Naive thymus-derived CD4-positive, alpha-beta T cell (primary cell): ENCODE results near the gene PKHD1. TPM values are rescaled to one million over a fixed set of nuclear protein-coding genes. Genes with fewer than 3 reads are reported as not detected.
"Not testable (repeated sequence)": the region's sequence is repeated elsewhere in the genome, so short reads cannot be mapped to it uniquely, and the experiment has no call there.

Experiments
- ATAC-seq: fragments of 150-1000 bp; cut with Tn5 transposase; 2 replicates; pipeline ENCODE4 v1.10.0; 2021; ENCODE audit warnings: mild to moderate bottlenecking, moderate library complexity
- CTCF ChIA-PET: fragments of 350-600 bp; sonication (Branson Sonifier 250); formaldehyde crosslinking; loops from one replicate; lab custom pipeline; 2021; ENCODE audit warnings: antibody characterized with exemption; lab: Charles Lee
- POLR2A ChIA-PET: fragments of 350-600 bp; sonication (Branson Sonifier 250); formaldehyde crosslinking; loops from one replicate; lab custom pipeline; 2021; ENCODE audit warnings: antibody characterized with exemption, inconsistent platforms; lab: Charles Lee
- DNase-seq, 9 donors: peaks; one replicate each; pipeline versions ENCODE4 v3.0.0 to v3.0.0-alpha.2; 2020 to 2022; ENCODE audit warnings: mixed read lengths in 1 of 9
- H3K27ac ChIP-seq: one replicate; pipeline ENCODE4 v1.7.0; 2013; ENCODE audit warnings: mild to moderate bottlenecking, low read depth, low read length, moderate library complexity
- H3K27me3 ChIP-seq, 2 donors: one replicate each; pipeline ENCODE4 v1.7.0; 2013; ENCODE audit warnings: low read length in 2 of 2, mild to moderate bottlenecking in 2 of 2, moderate library complexity in 2 of 2; ENCODE audit not compliant: control insufficient read depth in 2 of 2, insufficient read depth in 2 of 2
- H3K36me3 ChIP-seq, 3 experiments: 1 replicate in 2 of 3; 2 replicates in 1 of 3; pipeline ENCODE4 v1.7.0; 2013; ENCODE audit warnings: low read length in 3 of 3, mild to moderate bottlenecking in 3 of 3, moderate library complexity in 1 of 3; ENCODE audit not compliant: insufficient read depth in 3 of 3, control insufficient read depth in 2 of 3
- H3K4me1 ChIP-seq, 2 donors: one replicate each; pipeline ENCODE4 v1.7.0; 2013; ENCODE audit warnings: low read length in 2 of 2, mild to moderate bottlenecking in 2 of 2, moderate library complexity in 1 of 2; ENCODE audit not compliant: control insufficient read depth in 2 of 2, insufficient read depth in 2 of 2
- H3K4me3 ChIP-seq: 2 replicates; pipeline ENCODE4 v1.7.0; 2013; ENCODE audit warnings: mild to moderate bottlenecking, low read length
- H3K9me3 ChIP-seq, 3 experiments: 1 replicate in 2 of 3; 2 replicates in 1 of 3; pipeline ENCODE4 v1.7.0; 2013; ENCODE audit warnings: low read length in 3 of 3; ENCODE audit not compliant: control insufficient read depth in 2 of 3
- H3K27ac Mint-ChIP-seq, 9 donors: one replicate each; pipeline ENCODE4 v1.8.0; 2020 to 2022; ENCODE audit warnings: mixed read lengths in 9 of 9, mild to moderate bottlenecking in 8 of 9, moderate library complexity in 5 of 9, inconsistent platforms in 2 of 9
- H3K27me3 Mint-ChIP-seq, 5 donors: one replicate each; pipeline ENCODE4 v1.8.0; 2021 to 2022; ENCODE audit warnings: mixed read lengths in 5 of 5, mild to moderate bottlenecking in 1 of 5
- H3K36me3 Mint-ChIP-seq, 5 donors: one replicate each; pipeline ENCODE4 v1.8.0; 2020 to 2022; ENCODE audit warnings: mixed read lengths in 5 of 5, mild to moderate bottlenecking in 3 of 5, inconsistent platforms in 1 of 5
- H3K4me1 Mint-ChIP-seq, 7 donors: one replicate each; pipeline ENCODE4 v1.8.0; 2020 to 2022; ENCODE audit warnings: mixed read lengths in 7 of 7, mild to moderate bottlenecking in 3 of 7, inconsistent platforms in 1 of 7
- H3K4me3 Mint-ChIP-seq, 10 donors: one replicate each; pipeline ENCODE4 v1.8.0; 2020 to 2022; ENCODE audit warnings: mild to moderate bottlenecking in 10 of 10, mixed read lengths in 10 of 10, moderate library complexity in 6 of 10, inconsistent platforms in 2 of 10
- H3K9me3 Mint-ChIP-seq, 11 donors: one replicate each; pipeline ENCODE4 v1.8.0; 2020 to 2022; ENCODE audit warnings: mixed read lengths in 11 of 11, mild to moderate bottlenecking in 4 of 11, inconsistent platforms in 1 of 11, moderate library complexity in 1 of 11
- intact Hi-C, 2 donors: fragments of 100-400 bp; cut with micrococcal nuclease; formaldehyde crosslinking; loops; one replicate each; pipeline ENCODE4 v1.15.1; 2023
- polyA plus RNA-seq, 2 donors: library from polyadenylated mRNA; unstranded; fragments of 300-500 nt; fragmentation: Illumina TruSeq; gene quantifications; one replicate each; pipeline ENCODE4 v1.2.3, GENCODE V29; 2021
- total RNA-seq, 6 experiments: library from RNA in 5 of 6; stranded (reverse) in 5 of 6; gene quantifications; 1 replicate in 5 of 6; 2 replicates in 1 of 6; pipeline ENCODE4 v1.2.3 and lab custom pipeline; 2021 to 2026

PKHD1 gene
- total and polyA plus RNA-seq, 7 experiments from 2014 or later = not detected

- no peaks in the 10 kb centered on the region for H3K4me1 Mint-ChIP-seq
- intact Hi-C loops = no loop called here
Observed at GRCh38 chr6:51954681-51955080, 132.7 kb downstream of the PKHD1 start.

GRCh38 chr6:51953246-51953645 lies 134.2 kb downstream of the PKHD1 start:
- no peak overlapping the region for H3K27ac ChIP-seq
- DNase-seq (no peak), ATAC-seq (no peak)
- Mint-ChIP-seq H3K36me3 (no peaks in the 10 kb centered on the region), H3K4me3 (no peak overlapping the region), H3K27ac (no peak overlapping the region), H3K9me3 (peaks cover 0 to 4% (median 0%) of the 10 kb centered on the region in 11 donors), H3K4me1 (no peaks in the 10 kb centered on the region), H3K27me3 (peaks cover 0 to 10% (median 6%) of the 10 kb centered on the region in 5 donors)
- ChIA-PET POLR2A (no interaction called here), CTCF (no interaction called here)
- peaks cover 0 to 2% of the 10 kb centered on the region in 2 donors for H3K27me3 ChIP-seq
- H3K4me1 ChIP-seq = no peaks in the 10 kb centered on the region
- no peak overlapping the region for H3K4me3 ChIP-seq
- H3K9me3 ChIP-seq = no peaks in the 10 kb centered on the region
- no peaks in the 10 kb centered on the region for H3K36me3 ChIP-seq
- intact Hi-C loops = no loop called here

More at GRCh38 chr6:51954681-51955080, 132.7 kb downstream of the PKHD1 start:
- no peaks in the 10 kb centered on the region for H3K27me3 ChIP-seq
- H3K4me3 ChIP-seq = no peak overlapping the region
- no peaks in the 10 kb centered on the region for H3K36me3 ChIP-seq
- DNase-seq = no peak
- ATAC-seq = no peak
- Mint-ChIP-seq H3K27me3 (peaks cover 0 to 10% (median 6%) of the 10 kb centered on the region in 5 donors), H3K9me3 (peaks cover 0 to 4% (median 0%) of the 10 kb centered on the region in 11 donors), H3K4me3 (no peak overlapping the region), H3K27ac (no peak overlapping the region), H3K36me3 (no peaks in the 10 kb centered on the region)
- CTCF ChIA-PET = no interaction called here
- H3K9me3 ChIP-seq = no peaks in the 10 kb centered on the region
- H3K27ac ChIP-seq = no peak overlapping the region
- POLR2A ChIA-PET = no interaction called here
- no peaks in the 10 kb centered on the region for H3K4me1 ChIP-seq

GRCh38 chr6:51951924-51952323 lies 135.5 kb downstream of the PKHD1 start:
- peaks cover 0 to 2% of the 10 kb centered on the region in 2 donors for H3K27me3 ChIP-seq
- no peak overlapping the region for H3K4me3 Mint-ChIP-seq
- H3K27ac Mint-ChIP-seq = no peak overlapping the region
- intact Hi-C loops = no loop called here
- no peaks in the 10 kb centered on the region for H3K9me3 ChIP-seq
- no peaks in the 10 kb centered on the region for H3K4me1 Mint-ChIP-seq
- peaks cover 0 to 10% (median 6%) of the 10 kb centered on the region in 5 donors for H3K27me3 Mint-ChIP-seq
- H3K9me3 Mint-ChIP-seq = peaks cover 0 to 4% (median 0%) of the 10 kb centered on the region in 11 donors
- no peak for DNase-seq
- no peak overlapping the region for H3K4me3 ChIP-seq
- H3K36me3 Mint-ChIP-seq = no peaks in the 10 kb centered on the region
- no peak for ATAC-seq
- H3K4me1 ChIP-seq = no peaks in the 10 kb centered on the region
- ChIA-PET POLR2A (no interaction called here), CTCF (interaction anchor here (1.4 kb wide), 1 partner anchor 10 kb away, joined by 3 read pairs; no protein-coding TSS in a partner anchor)
- no peaks in the 10 kb centered on the region for H3K36me3 ChIP-seq
- H3K27ac ChIP-seq = no peak overlapping the region

- Histone ChIP-seq H3K4me1 (no peaks in the 10 kb centered on the region), H3K36me3 (no peaks in the 10 kb centered on the region), H3K27ac (no peak overlapping the region), H3K4me3 (no peak overlapping the region), H3K27me3 (peaks cover 0 to 2% of the 10 kb centered on the region in 2 donors), H3K9me3 (no peaks in the 10 kb centered on the region)
- H3K4me1 Mint-ChIP-seq = no peaks in the 10 kb centered on the region
- H3K36me3 Mint-ChIP-seq = no peaks in the 10 kb centered on the region
- ChIA-PET POLR2A (no interaction called here), CTCF (no interaction called here)
- no peak overlapping the region for H3K27ac Mint-ChIP-seq
- no peaks in the 10 kb centered on the region for H3K9me3 Mint-ChIP-seq
- ATAC-seq = no peak
- intact Hi-C loops = no loop called here
- H3K4me3 Mint-ChIP-seq = no peak overlapping the region
- peaks cover under 1 to 10% (median 4%) of the 10 kb centered on the region in 5 donors for H3K27me3 Mint-ChIP-seq
- DNase-seq = no peak
Observed at GRCh38 chr6:51949526-51949925, 137.9 kb downstream of the PKHD1 start.

GRCh38 chr6:51939695-51940094 lies 147.7 kb downstream of the PKHD1 start:
- intact Hi-C loops, DNase-seq, H3K4me1 ChIP-seq, H3K4me1 Mint-ChIP-seq, H3K36me3 ChIP-seq, H3K9me3 ChIP-seq, POLR2A ChIA-PET, H3K27ac ChIP-seq, CTCF ChIA-PET, ATAC-seq, H3K27me3 ChIP-seq, H3K36me3 Mint-ChIP-seq, H3K4me3 Mint-ChIP-seq, H3K4me3 ChIP-seq, H3K27ac Mint-ChIP-seq: not testable (repeated sequence)
- Mint-ChIP-seq H3K27me3 (peaks cover 0 to 25% (median 7%) of the 10 kb centered on the region in 5 donors), H3K9me3 (peaks cover 0 to 10% (median 0%) of the 10 kb centered on the region in 11 donors)

GRCh38 chr6:51936531-51937290 lies 150.7 kb downstream of the PKHD1 start:
- Mint-ChIP-seq H3K27me3 (peaks cover 0 to 8% (median 0%) of the 10 kb centered on the region in 5 donors), H3K27ac (no peak overlapping the region), H3K9me3 (peaks cover 0 to 4% (median 0%) of the 10 kb centered on the region in 11 donors), H3K36me3 (no peaks in the 10 kb centered on the region), H3K4me3 (no peak overlapping the region), H3K4me1 (no peaks in the 10 kb centered on the region)
- no peak for ATAC-seq
- no peak for DNase-seq
- ChIA-PET CTCF (no interaction called here), POLR2A (no interaction called here)
- Histone ChIP-seq H3K4me1 (no peaks in the 10 kb centered on the region), H3K36me3 (no peaks in the 10 kb centered on the region), H3K9me3 (no peaks in the 10 kb centered on the region), H3K27me3 (no peaks in the 10 kb centered on the region), H3K27ac (no peak overlapping the region), H3K4me3 (no peak overlapping the region)
- intact Hi-C loops = no loop called here

GRCh38 chr6:51934098-51934497 lies 153.3 kb downstream of the PKHD1 start:
- no peaks in the 10 kb centered on the region for H3K36me3 ChIP-seq
- H3K27me3 ChIP-seq = no peaks in the 10 kb centered on the region
- peaks cover 0 to 7% (median 0%) of the 10 kb centered on the region in 5 donors for H3K27me3 Mint-ChIP-seq
- no peaks in the 10 kb centered on the region for H3K4me1 Mint-ChIP-seq
- ATAC-seq (no peak), DNase-seq (no peak)
- no peaks in the 10 kb centered on the region for H3K9me3 Mint-ChIP-seq
- H3K36me3 Mint-ChIP-seq = no peaks in the 10 kb centered on the region
- H3K27ac ChIP-seq = no peak overlapping the region
- H3K4me3 ChIP-seq = no peak overlapping the region
- ChIA-PET CTCF (no interaction called here), POLR2A (no interaction called here)
- intact Hi-C loops = no loop called here
- H3K27ac Mint-ChIP-seq = no peak overlapping the region
- no peaks in the 10 kb centered on the region for H3K4me1 ChIP-seq
- no peaks in the 10 kb centered on the region for H3K9me3 ChIP-seq
- no peak overlapping the region for H3K4me3 Mint-ChIP-seq
